WTC11 (cell line): ENCODE data around the gene PCYOX1L.

ENCODE experiments used
- CREB1 ChIP-seq: sonication (generic); formaldehyde crosslinking; IDR thresholded peaks from 2 replicates; pipeline ENCODE4 v1.8.0; 2023; ENCODE audit warnings: mild to moderate bottlenecking, missing genetic modification reagents
- CTCF ChIP-seq: fragments of 200-600 bp; IDR thresholded peaks from 2 replicates; pipeline ENCODE4 v1.8.0; 2022; ENCODE audit warnings: antibody characterized with exemption
- HMGXB4 ChIP-seq: sonication (generic); formaldehyde crosslinking; IDR thresholded peaks from 2 replicates; pipeline ENCODE4 v1.8.1; 2023; ENCODE audit warnings: mild to moderate bottlenecking, moderate library complexity, missing genetic modification reagents
- MAX ChIP-seq: sonication (generic); formaldehyde crosslinking; IDR thresholded peaks from 2 replicates; pipeline ENCODE4 v1.8.0; 2022; ENCODE audit warnings: mild to moderate bottlenecking, missing genetic modification reagents
- NFE2L1 ChIP-seq: sonication (generic); formaldehyde crosslinking; IDR thresholded peaks from 2 replicates; pipeline ENCODE4 v1.8.1; 2023; ENCODE audit warnings: missing genetic modification reagents
- SP1 ChIP-seq: sonication (generic); formaldehyde crosslinking; conservative IDR thresholded peaks from 2 replicates; pipeline ENCODE4 v1.8.1; 2022; ENCODE audit warnings: missing genetic modification reagents
- ZNF121 ChIP-seq: sonication (generic); formaldehyde crosslinking; IDR thresholded peaks from 2 replicates; pipeline ENCODE4 v1.8.0; 2023; ENCODE audit warnings: missing genetic modification reagents
- ZNF512 ChIP-seq: sonication (generic); formaldehyde crosslinking; IDR thresholded peaks from 2 replicates; pipeline ENCODE4 v1.8.1; 2022; ENCODE audit warnings: missing genetic modification reagents, borderline replicate concordance

GRCh38 chr5:149392718-149393117 lies 34.9 kb downstream of the PCYOX1L start:
- no peak for TF ChIP-seq ZNF121
- TF ChIP-seq NFE2L1 (CRISPR knock-in tag): 0 out of 2 replicates have a peak, but pooled peaks have one; percentile 14
- no peak for TF ChIP-seq CTCF
- TF ChIP-seq MAX (CRISPR knock-in tag): no peak
- TF ChIP-seq HMGXB4: no peak
- TF ChIP-seq SP1 (CRISPR knock-in tag): no peak
- TF ChIP-seq ZNF512: no peak
- TF ChIP-seq CREB1 (CRISPR knock-in tag): no peak
